ENCODE results near the gene ZNF557. TPM values are rescaled to one million over a fixed set of nuclear protein-coding genes. Genes with fewer than 3 reads are reported as not detected.

The ZNF557 gene
- polyA plus RNA-seq, 1 donor (not counting 4 experiments of a cell fraction or from before 2014, with no cell fraction given) = 3.3 TPM

GRCh38 chr19:7068599-7068998 is 904 bp upstream of the ZNF557 start:
- TF ChIP-seq EZH2 (IDR thresholded peaks at IDR 0.05; ENCODE audit: low read length) = no peak
- TF ChIP-seq, protein P1, sequence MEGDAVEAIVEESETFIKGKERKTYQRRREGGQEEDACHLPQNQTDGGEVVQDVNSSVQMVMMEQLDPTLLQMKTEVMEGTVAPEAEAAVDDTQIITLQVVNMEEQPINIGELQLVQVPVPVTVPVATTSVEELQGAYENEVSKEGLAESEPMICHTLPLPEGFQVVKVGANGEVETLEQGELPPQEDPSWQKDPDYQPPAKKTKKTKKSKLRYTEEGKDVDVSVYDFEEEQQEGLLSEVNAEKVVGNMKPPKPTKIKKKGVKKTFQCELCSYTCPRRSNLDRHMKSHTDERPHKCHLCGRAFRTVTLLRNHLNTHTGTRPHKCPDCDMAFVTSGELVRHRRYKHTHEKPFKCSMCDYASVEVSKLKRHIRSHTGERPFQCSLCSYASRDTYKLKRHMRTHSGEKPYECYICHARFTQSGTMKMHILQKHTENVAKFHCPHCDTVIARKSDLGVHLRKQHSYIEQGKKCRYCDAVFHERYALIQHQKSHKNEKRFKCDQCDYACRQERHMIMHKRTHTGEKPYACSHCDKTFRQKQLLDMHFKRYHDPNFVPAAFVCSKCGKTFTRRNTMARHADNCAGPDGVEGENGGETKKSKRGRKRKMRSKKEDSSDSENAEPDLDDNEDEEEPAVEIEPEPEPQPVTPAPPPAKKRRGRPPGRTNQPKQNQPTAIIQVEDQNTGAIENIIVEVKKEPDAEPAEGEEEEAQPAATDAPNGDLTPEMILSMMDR (optimal IDR thresholded peaks at IDR 0.05 in 1 of 3, IDR thresholded peaks at IDR 0.05 in 1 of 3, conservative IDR thresholded peaks at IDR 0.05 in 1 of 3; ENCODE audit: extremely low read depth in 1 of 3, insufficient read depth in 2 of 3, low read length in 3 of 3) = no peak
- peak overlapping the region; percentile 61 for H2AFZ ChIP-seq (ENCODE audit: control insufficient read depth, low read length)
- H3K9me3 ChIP-seq (ENCODE audit: control insufficient read depth, low read depth, low read length) = no peaks in the 10 kb centered on the region
- no peak overlapping the region for H3K4me3 ChIP-seq (ENCODE audit: control insufficient read depth in 2 of 3, extremely low read depth in 1 of 3, insufficient read depth in 2 of 3, low read depth in 1 of 3, low read length in 3 of 3)
- H3K9me1 ChIP-seq (ENCODE audit: control insufficient read depth, extremely low read depth, insufficient read depth, low read length) = no peaks in the 10 kb centered on the region
- H3K4me1 ChIP-seq (ENCODE audit: control insufficient read depth, extremely low read depth, insufficient read depth, low read length) = peaks cover 6% of the 10 kb centered on the region
- peak overlapping the region; percentile 46 for H3K4me2 ChIP-seq (ENCODE audit: control insufficient read depth, extremely low read depth, insufficient read depth, low read depth, low read length)
- no peak overlapping the region for H3K9ac ChIP-seq (ENCODE audit: control insufficient read depth, extremely low read depth, insufficient read depth, low read length)
- H3K79me2 ChIP-seq (ENCODE audit: control insufficient read depth, insufficient read depth, low read length) = peaks cover 11% of the 10 kb centered on the region
- no peak overlapping the region for H3K27ac ChIP-seq (ENCODE audit: control insufficient read depth, insufficient read depth, low read length)
- H3K36me3 ChIP-seq (ENCODE audit: control insufficient read depth in 2 of 2, extremely low read depth in 1 of 2, insufficient read depth in 2 of 2, low read length in 2 of 2) = peaks cover 11 to 12% of the 10 kb centered on the region in 2 experiments
- FAIRE-seq (no peak), DNase-seq (ENCODE audit: low read depth, low spot score) (no peak)
- dilution Hi-C loops (cut with MboI; ENCODE audit: extremely low pct_ligation_motif_present, low sequenced_read_pairs) = no loop called here
- no peaks in the 10 kb centered on the region for H3K27me3 ChIP-seq (ENCODE audit: control insufficient read depth, extremely low read depth, insufficient read depth, low read length)
- no peaks in the 10 kb centered on the region for H4K20me1 ChIP-seq (ENCODE audit: control insufficient read depth, extremely low read depth, insufficient read depth, low read length)

DNA sequence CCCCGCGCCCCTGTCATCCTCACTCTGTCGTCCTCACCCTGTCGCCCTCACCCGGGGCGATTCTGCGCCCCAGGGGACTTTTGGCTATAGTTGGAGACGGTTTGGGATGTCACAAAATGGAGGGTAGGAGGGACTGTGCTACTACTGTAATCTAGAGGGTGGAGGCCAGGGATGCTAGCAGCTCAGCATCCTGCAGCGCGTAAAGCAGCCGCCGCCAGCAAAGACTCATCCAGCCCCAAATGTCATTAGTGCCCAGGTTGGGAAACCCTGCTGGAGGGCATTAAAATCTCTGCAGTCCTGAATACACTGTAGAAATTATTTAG is 362 bp downstream of the ZNF557 start:
- no peak for TF ChIP-seq EZH2 (IDR thresholded peaks at IDR 0.05; ENCODE audit: low read length)
- TF ChIP-seq, protein P1 (optimal IDR thresholded peaks at IDR 0.05 in 1 of 3, IDR thresholded peaks at IDR 0.05 in 1 of 3, conservative IDR thresholded peaks at IDR 0.05 in 1 of 3; ENCODE audit: extremely low read depth in 1 of 3, insufficient read depth in 2 of 3, low read length in 3 of 3) = no peak
- Histone ChIP-seq H4K20me1 (ENCODE audit: control insufficient read depth, extremely low read depth, insufficient read depth, low read length) (no peaks in the 10 kb centered on the region), H3K36me3 (ENCODE audit: control insufficient read depth in 2 of 2, extremely low read depth in 1 of 2, insufficient read depth in 2 of 2, low read length in 2 of 2) (peaks cover 11 to 12% of the 10 kb centered on the region in 2 experiments), H3K4me1 (ENCODE audit: control insufficient read depth, extremely low read depth, insufficient read depth, low read length) (peaks cover 6% of the 10 kb centered on the region), H3K79me2 (ENCODE audit: control insufficient read depth, insufficient read depth, low read length) (peaks cover 11% of the 10 kb centered on the region), H3K27me3 (ENCODE audit: control insufficient read depth, extremely low read depth, insufficient read depth, low read length) (no peaks in the 10 kb centered on the region), H3K9ac (ENCODE audit: control insufficient read depth, extremely low read depth, insufficient read depth, low read length) (peak overlapping the region; percentile 81), H2AFZ (ENCODE audit: control insufficient read depth, low read length) (peak overlapping the region; percentile 52), H3K27ac (ENCODE audit: control insufficient read depth, insufficient read depth, low read length) (peak overlapping the region; percentile 62), H3K4me2 (ENCODE audit: control insufficient read depth, extremely low read depth, insufficient read depth, low read depth, low read length) (peak overlapping the region; percentile 82), H3K9me3 (ENCODE audit: control insufficient read depth, low read depth, low read length) (no peaks in the 10 kb centered on the region), H3K4me3 (ENCODE audit: control insufficient read depth in 2 of 3, extremely low read depth in 1 of 3, insufficient read depth in 2 of 3, low read depth in 1 of 3, low read length in 3 of 3) (peak overlapping the region; percentile 63 to 87 (median 86)), H3K9me1 (ENCODE audit: control insufficient read depth, extremely low read depth, insufficient read depth, low read length) (no peaks in the 10 kb centered on the region)
- DNase-seq (ENCODE audit: low read depth, low spot score) (no peak), FAIRE-seq (no peak)
- dilution Hi-C loops (cut with MboI; ENCODE audit: extremely low pct_ligation_motif_present, low sequenced_read_pairs) = no loop called here

Measured in keratinocyte (primary cell).